HUES64 (cell line): ENCODE results near the gene ITGB3.

Experiments used
- H3K27ac ChIP-seq: 2 replicates; pipeline ENCODE4 v1.7.0; 2013; ENCODE audit warnings: low read depth, low read length, inconsistent platforms
- H3K27me3 ChIP-seq: 2 replicates; pipeline ENCODE4 v1.6.1; 2013; ENCODE audit warnings: mild to moderate bottlenecking, low read length; ENCODE audit not compliant: insufficient read depth
- H3K36me3 ChIP-seq: 2 replicates; pipeline ENCODE4 v1.6.1; 2013; ENCODE audit warnings: mild to moderate bottlenecking, low read length; ENCODE audit not compliant: insufficient read depth
- H3K4me1 ChIP-seq: 2 replicates; pipeline ENCODE4 v1.6.1; 2013; ENCODE audit warnings: mild to moderate bottlenecking, low read length, moderate library complexity; ENCODE audit not compliant: insufficient read depth
- H3K4me3 ChIP-seq: 2 replicates; pipeline ENCODE4 v1.5.1; 2013; ENCODE audit warnings: mild to moderate bottlenecking, low read length, moderate library complexity
- H3K9ac ChIP-seq: 2 replicates; pipeline ENCODE4 v1.6.1; 2013; ENCODE audit warnings: mild to moderate bottlenecking, low read depth, low read length
- H3K9me3 ChIP-seq: 2 replicates; pipeline ENCODE4 v1.6.1; 2013; ENCODE audit warnings: low read depth, low read length; ENCODE audit not compliant: insufficient read depth
- WGBS: fragments of 150-250, 120-280 bp; methylation state at CpG from one replicate; pipeline ENCODE4 v1.1.7; 2013; ENCODE audit warnings: missing lambda C conversion rate; 5-methylcytosine and 5-hydroxymethylcytosine counted together

The ITGB3 gene

GRCh38 chr17:47324224-47325020, 70.8 kb downstream of the ITGB3 start:
- H3K9ac ChIP-seq, result peak overlapping the region; percentile 65; the same call in 1 of the 2 replicates
- peaks cover 6% of the 10 kb centered on the region for H3K9me3 ChIP-seq
- no peaks in the 10 kb centered on the region for H3K36me3 ChIP-seq
- H3K4me3 ChIP-seq, result peak overlapping the region; percentile 76
- H3K4me1 ChIP-seq, result 0 out of 2 replicates have a peak, but pooled peaks cover 3% of the 10 kb centered on the region
- 75% methylated on average over 28 of the region's 28 CpGs for WGBS
- peaks cover 6% of the 10 kb centered on the region for H3K27me3 ChIP-seq
- H3K27ac ChIP-seq, result no peak overlapping the region

- H3K9ac ChIP-seq, result no peak overlapping the region
- WGBS, result 91% methylated on average over 1 of the region's 1 CpG
- H3K9me3 ChIP-seq, result peaks cover 6% of the 10 kb centered on the region
- H3K4me3 ChIP-seq, result no peak overlapping the region
- H3K27me3 ChIP-seq, result peaks cover 6% of the 10 kb centered on the region
- no peak overlapping the region for H3K27ac ChIP-seq
- no peaks in the 10 kb centered on the region for H3K36me3 ChIP-seq
- 0 out of 2 replicates have a peak, but pooled peaks cover 3% of the 10 kb centered on the region for H3K4me1 ChIP-seq
Observed at GRCh38 chr17:47325176-47325575, 71.5 kb downstream of the ITGB3 start.

DNA sequence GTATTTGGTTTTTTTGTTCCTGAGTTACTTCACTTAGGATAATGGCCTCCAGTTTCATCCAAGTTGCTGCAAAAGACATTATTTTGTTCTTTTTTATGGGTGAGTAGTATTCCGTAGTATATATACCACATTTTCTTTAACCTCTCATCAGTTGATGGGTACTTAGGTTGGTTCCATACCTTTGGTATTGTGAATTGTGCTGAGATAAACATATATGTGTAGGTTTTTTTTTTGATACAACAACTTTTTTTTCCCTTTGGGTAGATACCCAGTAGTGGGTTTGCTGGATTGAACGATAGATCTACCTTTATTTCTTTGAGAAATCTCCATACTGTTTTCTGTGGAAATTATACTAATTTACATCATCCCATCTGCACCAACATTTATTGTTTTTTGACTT, 76.9 kb downstream of the ITGB3 start:
- Histone ChIP-seq H3K9ac (no peak overlapping the region), H3K27ac (no peak overlapping the region), H3K27me3 (no peaks in the 10 kb centered on the region), H3K9me3 (no peaks in the 10 kb centered on the region; the same call in 1 of the 2 replicates), H3K4me3 (no peak overlapping the region), H3K36me3 (no peaks in the 10 kb centered on the region; the same call in 1 of the 2 replicates), H3K4me1 (no peaks in the 10 kb centered on the region)
- WGBS, result no CpG with 5 or more reads among the region's 2 CpGs

- H3K9me3 ChIP-seq, result no peaks in the 10 kb centered on the region; the same call in 1 of the 2 replicates
- H3K4me3 ChIP-seq, result no peak overlapping the region
- no peaks in the 10 kb centered on the region for H3K27me3 ChIP-seq
- no peaks in the 10 kb centered on the region; the same call in 1 of the 2 replicates for H3K36me3 ChIP-seq
- H3K4me1 ChIP-seq, result no peaks in the 10 kb centered on the region
- no peak overlapping the region for H3K27ac ChIP-seq
- H3K9ac ChIP-seq, result no peak overlapping the region
Observed at GRCh38 chr17:47332287-47332686, 78.7 kb downstream of the ITGB3 start.

GRCh38 chr17:47335101-47335936, 81.7 kb downstream of the ITGB3 start:
- H3K9me3 ChIP-seq, result no peaks in the 10 kb centered on the region; the same call in 1 of the 2 replicates
- 79% methylated on average over 2 of the region's 4 CpGs for WGBS
- H3K9ac ChIP-seq, result no peak overlapping the region
- H3K4me3 ChIP-seq, result no peak overlapping the region
- no peaks in the 10 kb centered on the region for H3K4me1 ChIP-seq
- H3K27me3 ChIP-seq, result no peaks in the 10 kb centered on the region
- H3K36me3 ChIP-seq, result no peaks in the 10 kb centered on the region; the same call in 1 of the 2 replicates
- H3K27ac ChIP-seq, result no peak overlapping the region

GRCh38 chr17:47338026-47338425, 84.4 kb downstream of the ITGB3 start:
- Histone ChIP-seq H3K4me3 (no peak overlapping the region), H3K27me3 (no peaks in the 10 kb centered on the region), H3K4me1 (no peaks in the 10 kb centered on the region), H3K9ac (no peak overlapping the region), H3K9me3 (no peaks in the 10 kb centered on the region), H3K36me3 (no peaks in the 10 kb centered on the region), H3K27ac (no peak overlapping the region)
- 94% methylated on average over 3 of the region's 3 CpGs for WGBS

DNA sequence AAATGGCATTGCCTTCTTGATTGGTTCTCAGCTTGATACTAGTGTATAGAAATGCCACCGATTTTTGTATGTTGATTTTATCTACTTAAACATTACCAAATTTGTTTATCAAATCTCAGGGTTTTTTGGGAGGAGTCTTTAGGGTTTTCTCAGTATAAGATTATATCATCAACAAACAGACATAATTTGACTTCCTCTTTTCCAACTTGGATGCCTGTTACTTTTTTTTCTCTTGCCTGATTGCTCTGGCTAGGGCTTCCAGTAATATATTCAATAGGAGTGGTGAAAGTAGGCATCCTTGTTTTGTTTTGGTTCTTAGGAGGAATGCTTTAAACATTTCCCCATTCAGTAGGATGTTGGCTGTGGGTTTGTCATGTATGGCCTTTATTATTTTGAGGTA, 99.2 kb downstream of the ITGB3 start:
- no CpG with 5 or more reads among the region's 1 CpG for WGBS
- no peaks in the 10 kb centered on the region for H3K36me3 ChIP-seq
- no peak overlapping the region for H3K9ac ChIP-seq
- no peak overlapping the region for H3K27ac ChIP-seq
- no peaks in the 10 kb centered on the region for H3K9me3 ChIP-seq
- H3K4me1 ChIP-seq, result no peaks in the 10 kb centered on the region
- H3K4me3 ChIP-seq, result no peak overlapping the region
- H3K27me3 ChIP-seq, result no peaks in the 10 kb centered on the region

DNA sequence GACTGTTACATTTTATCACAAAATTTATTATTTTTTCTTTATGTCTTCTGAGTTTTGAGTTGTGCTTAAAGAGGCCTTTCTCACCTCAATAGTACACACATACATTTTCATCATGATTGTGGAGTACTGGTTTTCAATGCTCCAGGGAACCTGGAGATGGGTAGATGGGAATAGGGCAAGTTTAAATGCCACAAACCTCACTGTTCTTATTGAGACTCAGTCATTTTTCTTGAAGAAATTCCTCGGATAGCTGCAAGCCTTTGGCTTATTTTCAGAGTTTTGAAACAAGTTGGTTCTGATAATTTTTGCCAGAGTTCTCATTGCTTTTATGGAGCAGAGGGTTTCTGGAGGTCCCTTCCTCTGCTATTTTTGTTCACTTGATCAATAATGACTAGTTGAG, 105.0 kb downstream of the ITGB3 start:
- no peak overlapping the region for H3K4me3 ChIP-seq
- H3K27me3 ChIP-seq, result no peaks in the 10 kb centered on the region
- H3K36me3 ChIP-seq, result no peaks in the 10 kb centered on the region
- WGBS, result 85% methylated on average over 1 of the region's 1 CpG
- no peaks in the 10 kb centered on the region for H3K4me1 ChIP-seq
- H3K9ac ChIP-seq, result no peak overlapping the region
- H3K9me3 ChIP-seq, result peaks cover 12% of the 10 kb centered on the region
- H3K27ac ChIP-seq, result no peak overlapping the region
